Measurements from ENCODE around the gene DTNBP1.

DNA sequence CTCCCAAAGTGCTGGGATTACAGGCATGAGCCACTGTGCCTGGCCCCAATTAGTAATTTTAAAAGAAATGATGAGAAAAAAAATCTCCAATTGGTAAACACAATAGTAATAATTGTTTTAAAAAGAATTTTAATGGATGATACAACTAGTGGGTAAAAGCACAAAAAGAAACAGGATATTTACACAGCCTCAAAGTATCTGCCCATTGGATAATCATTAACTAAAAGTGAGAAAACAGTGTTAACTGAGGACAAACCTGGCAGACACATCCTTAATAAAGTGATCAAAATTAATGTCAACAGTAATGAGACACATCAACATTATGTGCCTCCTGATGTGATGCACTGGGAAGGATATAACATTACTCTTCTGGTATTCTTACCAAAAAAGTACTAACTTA, 24.5 kb downstream of the DTNBP1 start:
- TF ChIP-seq, protein P1, sequence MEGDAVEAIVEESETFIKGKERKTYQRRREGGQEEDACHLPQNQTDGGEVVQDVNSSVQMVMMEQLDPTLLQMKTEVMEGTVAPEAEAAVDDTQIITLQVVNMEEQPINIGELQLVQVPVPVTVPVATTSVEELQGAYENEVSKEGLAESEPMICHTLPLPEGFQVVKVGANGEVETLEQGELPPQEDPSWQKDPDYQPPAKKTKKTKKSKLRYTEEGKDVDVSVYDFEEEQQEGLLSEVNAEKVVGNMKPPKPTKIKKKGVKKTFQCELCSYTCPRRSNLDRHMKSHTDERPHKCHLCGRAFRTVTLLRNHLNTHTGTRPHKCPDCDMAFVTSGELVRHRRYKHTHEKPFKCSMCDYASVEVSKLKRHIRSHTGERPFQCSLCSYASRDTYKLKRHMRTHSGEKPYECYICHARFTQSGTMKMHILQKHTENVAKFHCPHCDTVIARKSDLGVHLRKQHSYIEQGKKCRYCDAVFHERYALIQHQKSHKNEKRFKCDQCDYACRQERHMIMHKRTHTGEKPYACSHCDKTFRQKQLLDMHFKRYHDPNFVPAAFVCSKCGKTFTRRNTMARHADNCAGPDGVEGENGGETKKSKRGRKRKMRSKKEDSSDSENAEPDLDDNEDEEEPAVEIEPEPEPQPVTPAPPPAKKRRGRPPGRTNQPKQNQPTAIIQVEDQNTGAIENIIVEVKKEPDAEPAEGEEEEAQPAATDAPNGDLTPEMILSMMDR (conservative IDR thresholded peaks at IDR 0.05; ENCODE audit: low read depth, low read length), result no peak
- no peak for TF ChIP-seq EZH2 (IDR thresholded peaks at IDR 0.05; ENCODE audit: borderline replicate concordance, low read depth, low read length, poor library complexity, severe bottlenecking)

All from A673 (cell line).